Ishikawa (cell line): ENCODE results near the gene DYNLT4.

ENCODE experiments used
- CEBPB ChIP-seq: IDR thresholded peaks from 2 replicates; pipeline ENCODE4 v1.6.1; 2012
- EGR1 ChIP-seq: IDR thresholded peaks from 2 replicates; pipeline ENCODE4 v1.6.1; 2012
- FOXM1 ChIP-seq: IDR thresholded peaks from 2 replicates; pipeline ENCODE4 v1.6.1; 2012; ENCODE audit warnings: low read depth, borderline replicate concordance
- TAF1 ChIP-seq: IDR thresholded peaks from 2 replicates; pipeline ENCODE4 v1.6.1; 2012; ENCODE audit warnings: low read depth, mild to moderate bottlenecking
- TEAD4 ChIP-seq: IDR thresholded peaks from 2 replicates; pipeline ENCODE4 v1.6.1; 2012
- YY1 ChIP-seq: IDR thresholded peaks from 2 replicates; pipeline ENCODE4 v1.6.1; 2012; ENCODE audit warnings: low read depth
- TF ChIP-seq, protein P1 (sequence below): IDR thresholded peaks from 2 replicates; pipeline ENCODE4 v1.6.1; 2012

GRCh38 chr1:44787506-44787905 is 19.6 kb downstream of the DYNLT4 start:
- TF ChIP-seq FOXM1: no peak
- TF ChIP-seq EGR1: no peak
- TF ChIP-seq YY1: no peak
- TF ChIP-seq CEBPB: no peak
- TF ChIP-seq TEAD4: no peak
- TF ChIP-seq TAF1: no peak
- TF ChIP-seq, protein P1, sequence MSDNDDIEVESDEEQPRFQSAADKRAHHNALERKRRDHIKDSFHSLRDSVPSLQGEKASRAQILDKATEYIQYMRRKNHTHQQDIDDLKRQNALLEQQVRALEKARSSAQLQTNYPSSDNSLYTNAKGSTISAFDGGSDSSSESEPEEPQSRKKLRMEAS: no peak
